Tibial nerve (tissue), 3 donors: ENCODE data around the gene CDKN3.

Experiments used
- POLR2A ChIP-seq, 2 donors: fragments of 450-650 bp; IDR thresholded peaks; one replicate each; pipeline ENCODE4 v1.6.1; 2017; ENCODE audit warnings: antibody characterized with exemption in 2 of 2, mild to moderate bottlenecking in 2 of 2, moderate library complexity in 2 of 2
- TF ChIP-seq, protein P1 (sequence below), 5 experiments: fragments of 200-600 bp in 3 of 5; fragments of 450-650 bp in 2 of 5; sonication (generic) in 3 of 5; IDR thresholded peaks; one replicate each; pipeline ENCODE4 v1.5.1; 2016 to 2019; ENCODE audit warnings: antibody characterized with exemption in 5 of 5, mild to moderate bottlenecking in 3 of 5, moderate library complexity in 2 of 5

- TF ChIP-seq, protein P1, sequence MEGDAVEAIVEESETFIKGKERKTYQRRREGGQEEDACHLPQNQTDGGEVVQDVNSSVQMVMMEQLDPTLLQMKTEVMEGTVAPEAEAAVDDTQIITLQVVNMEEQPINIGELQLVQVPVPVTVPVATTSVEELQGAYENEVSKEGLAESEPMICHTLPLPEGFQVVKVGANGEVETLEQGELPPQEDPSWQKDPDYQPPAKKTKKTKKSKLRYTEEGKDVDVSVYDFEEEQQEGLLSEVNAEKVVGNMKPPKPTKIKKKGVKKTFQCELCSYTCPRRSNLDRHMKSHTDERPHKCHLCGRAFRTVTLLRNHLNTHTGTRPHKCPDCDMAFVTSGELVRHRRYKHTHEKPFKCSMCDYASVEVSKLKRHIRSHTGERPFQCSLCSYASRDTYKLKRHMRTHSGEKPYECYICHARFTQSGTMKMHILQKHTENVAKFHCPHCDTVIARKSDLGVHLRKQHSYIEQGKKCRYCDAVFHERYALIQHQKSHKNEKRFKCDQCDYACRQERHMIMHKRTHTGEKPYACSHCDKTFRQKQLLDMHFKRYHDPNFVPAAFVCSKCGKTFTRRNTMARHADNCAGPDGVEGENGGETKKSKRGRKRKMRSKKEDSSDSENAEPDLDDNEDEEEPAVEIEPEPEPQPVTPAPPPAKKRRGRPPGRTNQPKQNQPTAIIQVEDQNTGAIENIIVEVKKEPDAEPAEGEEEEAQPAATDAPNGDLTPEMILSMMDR (IDR thresholded peaks at IDR 0.05), result no peak
- no peak for TF ChIP-seq POLR2A (IDR thresholded peaks at IDR 0.05)
These were observed 13.4 kb downstream of the CDKN3 start for GRCh38 chr14:54410215-54410614.
